H1 (cell line): ENCODE data around the gene CMSS1. TPM values are rescaled to one million over a fixed set of nuclear protein-coding genes. Genes with fewer than 3 reads are reported as not detected.

Source experiments
- CTCF ChIA-PET: fragments of 300-600 bp; sonication (Branson Sonifier 250); formaldehyde crosslinking; loops from one replicate; lab custom pipeline; 2021; ENCODE audit not compliant: partially characterized antibody; lab: Charles Lee
- POLR2A ChIA-PET: fragments of 300-600 bp; sonication (Branson Sonifier 250); formaldehyde crosslinking; loops from one replicate; lab custom pipeline; 2021; ENCODE audit warnings: inconsistent platforms; ENCODE audit not compliant: partially characterized antibody; lab: Charles Lee
- DNase-seq, 2 experiments: peaks; one replicate each; pipeline versions ENCODE4 v3.0.0 to v3.0.0-alpha.2; 2010 to 2022; ENCODE audit warnings: low spot score in 2 of 2, low read depth in 1 of 2, mixed read lengths in 1 of 2
- FAIRE-seq: peaks from 2 replicates; lab custom pipeline; 2011; peaks lifted over from hg19 to GRCh38; lab: Jason Lieb, UNC
- H2AFZ ChIP-seq: 2 replicates; pipeline ENCODE4 v1.8.1; 2012; ENCODE audit warnings: low read length, inconsistent platforms
- H2AK5ac ChIP-seq: 2 replicates; pipeline ENCODE4 v1.6.1; 2013; ENCODE audit warnings: low read depth, low read length
- H2BK120ac ChIP-seq: replicated peaks from 2 replicates; pipeline ENCODE3; 2013; ENCODE audit warnings: low read depth, low read length, inconsistent platforms
- H2BK12ac ChIP-seq: 2 replicates; pipeline ENCODE4 v1.6.1; 2013; ENCODE audit warnings: low read depth, low read length
- H2BK15ac ChIP-seq: 2 replicates; pipeline ENCODE4 v1.6.1; 2013; ENCODE audit warnings: low read length
- H2BK20ac ChIP-seq: 2 replicates; pipeline ENCODE4 v1.6.1; 2013; ENCODE audit warnings: low read length
- H2BK5ac ChIP-seq: 2 replicates; pipeline ENCODE4 v1.6.1; 2013; ENCODE audit warnings: low read depth, low read length
- H3K14ac ChIP-seq: 2 replicates; pipeline ENCODE4 v1.6.1; 2013; ENCODE audit warnings: inconsistent platforms; ENCODE audit not compliant: insufficient read length
- H3K18ac ChIP-seq: 2 replicates; pipeline ENCODE4 v1.6.1; 2013; ENCODE audit warnings: low read length; ENCODE audit errors: extremely low read depth
- H3K23ac ChIP-seq: 2 replicates; pipeline ENCODE4 v1.6.1; 2013; ENCODE audit warnings: inconsistent platforms; ENCODE audit not compliant: insufficient read length
- H3K23me2 ChIP-seq: 2 replicates; pipeline ENCODE4 v1.6.1; 2013; ENCODE audit warnings: low read depth, low read length
- H3K27ac ChIP-seq: 2 replicates; pipeline ENCODE4 v1.6.1; 2011; ENCODE audit warnings: low read depth, low read length, inconsistent platforms
- H3K27me3 ChIP-seq, 4 experiments: replicated peaks in 1 of 4; 1 replicate in 1 of 4; 2 replicates in 3 of 4; pipeline versions ENCODE4 v1.6.1 to v1.8.1; 2011 to 2013; ENCODE audit warnings: low read length in 3 of 4, mild to moderate bottlenecking in 3 of 4, inconsistent platforms in 2 of 4, mixed read lengths in 2 of 4, moderate library complexity in 1 of 4; ENCODE audit not compliant: control insufficient read depth in 3 of 4, insufficient read depth in 3 of 4; ENCODE audit errors: extremely low read depth in 1 of 4
- H3K36me3 ChIP-seq, 4 experiments: 2 replicates each; pipeline versions ENCODE4 v1.6.1 to v1.8.1; 2011 to 2013; ENCODE audit warnings: mild to moderate bottlenecking in 4 of 4, low read length in 3 of 4, moderate library complexity in 2 of 4, control low read depth in 1 of 4, inconsistent platforms in 1 of 4; ENCODE audit not compliant: insufficient read depth in 4 of 4, control insufficient read depth in 2 of 4
- H3K4ac ChIP-seq: replicated peaks from 2 replicates; pipeline ENCODE3; 2013; ENCODE audit warnings: low read length, low read depth, mixed read lengths, inconsistent platforms; ENCODE audit not compliant: insufficient read length
- H3K4me1 ChIP-seq, 4 experiments: replicated peaks in 1 of 4; 1 replicate in 1 of 4; 2 replicates in 3 of 4; pipeline versions ENCODE4 v1.6.1 to v1.8.1; 2011 to 2013; ENCODE audit warnings: low read length in 3 of 4, inconsistent platforms in 2 of 4, mixed read lengths in 1 of 4; ENCODE audit not compliant: insufficient read depth in 4 of 4, control insufficient read depth in 3 of 4
- H3K4me2 ChIP-seq, 2 experiments: 2 replicates each; pipeline versions ENCODE4 v1.6.1 to v1.8.1; 2011 to 2013; ENCODE audit warnings: low read depth in 2 of 2, low read length in 2 of 2, control low read depth in 1 of 2, inconsistent platforms in 1 of 2, mild to moderate bottlenecking in 1 of 2; ENCODE audit not compliant: insufficient read depth in 1 of 2
- H3K4me3 ChIP-seq, 4 experiments: fragments of 200-600, 300-600 bp in 1 of 4; sonication (generic), shearing (Covaris generic), sonication (Bioruptor Twin) in 1 of 4; 2 replicates each; pipeline versions ENCODE4 v1.5.1 to v1.8.1; 2011 to 2016; ENCODE audit warnings: low read length in 4 of 4, low read depth in 3 of 4, control low read depth in 2 of 4, inconsistent platforms in 2 of 4, mild to moderate bottlenecking in 2 of 4, mixed read lengths in 1 of 4, moderate library complexity in 1 of 4; ENCODE audit not compliant: insufficient read depth in 2 of 4; ENCODE audit errors: extremely low read depth in 1 of 4
- H3K56ac ChIP-seq: replicated peaks from 2 replicates; pipeline ENCODE3; 2013; ENCODE audit warnings: low read depth, mild to moderate bottlenecking, mixed read lengths, low read length, inconsistent platforms; ENCODE audit not compliant: insufficient read length
- H3K79me1 ChIP-seq: 2 replicates; pipeline ENCODE4 v1.6.1; 2013; ENCODE audit warnings: low read depth, low read length, control low read depth
- H3K79me2 ChIP-seq, 2 experiments: 2 replicates each; pipeline versions ENCODE4 v1.6.1 to v1.8.1; 2012 to 2013; ENCODE audit warnings: low read length in 2 of 2, mild to moderate bottlenecking in 2 of 2, inconsistent platforms in 1 of 2; ENCODE audit not compliant: insufficient read depth in 2 of 2, control insufficient read depth in 1 of 2
- H3K9ac ChIP-seq, 4 experiments: replicated peaks in 1 of 4; 1 replicate in 1 of 4; 2 replicates in 3 of 4; pipeline versions ENCODE4 v1.6.1 to v1.8.1; 2011 to 2013; ENCODE audit warnings: low read depth in 3 of 4, low read length in 3 of 4, control low read depth in 2 of 4, mild to moderate bottlenecking in 2 of 4, moderate library complexity in 2 of 4, inconsistent platforms in 1 of 4; ENCODE audit errors: extremely low read depth in 1 of 4
- H3K9me3 ChIP-seq, 2 experiments: 2 replicates each; pipeline versions ENCODE4 v1.6.1 to v1.8.1; 2012 to 2013; ENCODE audit warnings: mild to moderate bottlenecking in 2 of 2, moderate library complexity in 2 of 2, control low read depth in 1 of 2, inconsistent platforms in 1 of 2, low read depth in 1 of 2, low read length in 1 of 2, mixed read lengths in 1 of 2; ENCODE audit not compliant: insufficient read depth in 2 of 2
- H4K20me1 ChIP-seq, 2 experiments: replicated peaks in 1 of 2; 2 replicates each; pipeline versions ENCODE3 to v1.8.1; 2011 to 2013; ENCODE audit warnings: inconsistent platforms in 2 of 2, low read length in 2 of 2, mild to moderate bottlenecking in 1 of 2; ENCODE audit not compliant: insufficient read depth in 2 of 2, control insufficient read depth in 1 of 2
- H4K5ac ChIP-seq: 2 replicates; pipeline ENCODE4 v1.6.1; 2013; ENCODE audit warnings: low read length, low read depth, mixed read lengths, inconsistent platforms; ENCODE audit not compliant: insufficient read length
- H4K8ac ChIP-seq: 2 replicates; pipeline ENCODE4 v1.8.0; 2013; ENCODE audit warnings: mild to moderate bottlenecking, moderate library complexity, low read length, inconsistent platforms; ENCODE audit not compliant: insufficient read depth; ENCODE audit errors: extremely low read depth
- H4K91ac ChIP-seq: replicated peaks from 2 replicates; pipeline ENCODE3; 2013; ENCODE audit warnings: low read length, mixed read lengths, inconsistent platforms; ENCODE audit not compliant: insufficient read length
- CEBPB ChIP-seq: IDR thresholded peaks from 2 replicates; pipeline ENCODE4 v1.6.1; 2012; ENCODE audit warnings: low read depth, low read length
- GABPA ChIP-seq: IDR thresholded peaks from 2 replicates; pipeline ENCODE4 v1.6.1; 2011; ENCODE audit warnings: mild to moderate bottlenecking, low read length, moderate library complexity, borderline replicate concordance; ENCODE audit not compliant: insufficient read depth
- HDAC2 ChIP-seq, 2 experiments: fragments of 300-600 bp in 1 of 2; sonication (generic) in 1 of 2; IDR thresholded peaks; 2 replicates each; pipeline ENCODE4 v1.6.1; 2011 to 2012; ENCODE audit warnings: low read depth in 2 of 2, low read length in 2 of 2, mild to moderate bottlenecking in 2 of 2, moderate library complexity in 2 of 2, borderline replicate concordance in 1 of 2, inconsistent platforms in 1 of 2
- HDAC6 ChIP-seq: IDR thresholded peaks from one replicate; pipeline ENCODE4 v1.7.1; 2012; ENCODE audit warnings: low read depth, mild to moderate bottlenecking, inconsistent platforms, low read length, moderate library complexity
- RNF2 ChIP-seq: fragments of 200-900, 300-1000 bp; sonication (generic); IDR thresholded peaks from 2 replicates; pipeline ENCODE4 v1.7.1; 2016; ENCODE audit warnings: borderline replicate concordance, low read depth, mild to moderate bottlenecking, antibody characterized with exemption, low read length; ENCODE audit not compliant: poor library complexity, severe bottlenecking; ENCODE audit errors: missing control alignments
- SIX5 ChIP-seq: IDR thresholded peaks from 2 replicates; pipeline ENCODE4 v1.6.1; 2011; ENCODE audit warnings: mild to moderate bottlenecking, low read depth, low read length
- TAF7 ChIP-seq: optimal IDR thresholded peaks from 2 replicates; pipeline ENCODE3; 2011; ENCODE audit warnings: low read depth, mild to moderate bottlenecking, inconsistent platforms, low read length, moderate library complexity, borderline replicate concordance
- TCF12 ChIP-seq: IDR thresholded peaks from 2 replicates; pipeline ENCODE4 v1.6.1; 2011; ENCODE audit warnings: low read depth, mild to moderate bottlenecking, low read length
- WGBS, 2 experiments: shearing (Covaris generic) in 1 of 2; methylation state at CpG; one replicate each; pipeline versions ENCODE4 v1.1.6 to v1.1.7; 2013 to 2015; ENCODE audit warnings: low lambda C conversion rate in 2 of 2, mixed read lengths in 2 of 2, inconsistent platforms in 1 of 2, low coverage in 1 of 2, missing lambda C conversion rate in 1 of 2; ENCODE audit not compliant: insufficient replicate concordance in 2 of 2, insufficient coverage in 1 of 2, insufficient read length in 1 of 2; ENCODE audit errors: extremely low coverage in 1 of 2, missing lambda C conversion rate in 1 of 2; 5-methylcytosine and 5-hydroxymethylcytosine counted together
- polyA plus RNA-seq, 7 experiments: library from polyadenylated mRNA; depleted of rRNA in 3 of 7; stranded (reverse) in 5 of 7; unstranded in 2 of 7; fragments of >200 nt in 5 of 7; fragments of 200-250 nt in 2 of 7; gene quantifications; 1 replicate in 5 of 7; 2 replicates in 1 of 7; 4 replicates in 1 of 7; pipeline versions ENCODE4 v1.2.1 to v1.2.3, GENCODE V29; 2011 to 2013; ENCODE audit warnings: missing spikeins in 2 of 7, mixed read lengths in 2 of 7
- total RNA-seq: library from RNA; stranded (reverse); fragmentation: NEBNext Ultra II Directional; extraction: Animal tissue kit (Norgen Biotek cat#: 25700); gene quantifications from 2 replicates; pipeline ENCODE4 v1.2.1, GENCODE V29; 2021
- TF ChIP-seq, protein P1 (sequence below): IDR thresholded peaks from 2 replicates; pipeline ENCODE4 v1.6.1; 2012; ENCODE audit warnings: low read length, inconsistent platforms
- TF ChIP-seq, protein P2 (sequence below): IDR thresholded peaks from 2 replicates; pipeline ENCODE4 v1.6.1; 2012; ENCODE audit warnings: inconsistent platforms

The CMSS1 gene
- total and polyA plus RNA-seq, 2 of the 8 experiments (the other 6 are each of a cell fraction or from before 2014, with no cell fraction given): 15.2 to 75.1 TPM

DNA sequence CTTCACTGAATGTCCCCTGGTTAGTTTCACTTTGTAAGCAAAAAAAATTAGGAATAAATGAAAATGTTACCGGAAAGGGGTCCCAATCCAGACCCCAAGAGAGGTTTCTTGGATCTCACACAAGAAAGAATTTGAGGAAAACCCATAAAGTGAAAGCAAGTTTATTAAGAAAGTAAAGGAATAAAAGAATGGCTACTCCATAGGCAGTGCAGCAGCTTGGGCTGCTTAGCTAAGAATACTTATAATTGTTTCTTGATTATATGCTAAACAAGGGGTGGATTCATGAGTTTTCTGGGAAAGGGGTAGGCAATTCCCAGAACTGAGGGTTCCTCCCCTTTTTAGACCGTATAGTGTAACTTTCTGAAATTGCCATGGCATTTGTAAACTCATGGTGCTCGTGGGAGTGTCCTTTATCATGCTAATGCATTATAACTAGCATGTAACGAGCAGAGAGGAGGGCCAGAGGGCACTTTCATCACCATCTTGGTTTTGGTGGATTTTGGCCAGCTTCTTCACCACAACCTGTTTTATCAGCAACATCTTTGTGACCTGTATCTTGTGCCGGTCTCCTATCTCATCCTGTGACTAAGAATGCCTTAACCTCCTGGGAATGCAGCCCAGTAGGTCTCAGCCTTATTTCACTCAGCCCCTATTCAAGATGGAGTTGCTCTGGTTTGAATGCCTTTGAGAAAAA lies 41.0 kb upstream of the CMSS1 start:
- Histone ChIP-seq H3K18ac (no peak overlapping the region), H3K9me3 (no peaks in the 10 kb centered on the region), H2BK20ac (no peak overlapping the region), H3K4ac (no peak overlapping the region), H2BK5ac (no peak overlapping the region), H4K91ac (no peak overlapping the region), H2AK5ac (no peak overlapping the region), H4K8ac (no peak overlapping the region), H3K9ac (no peak overlapping the region), H3K27ac (no peak overlapping the region), H3K79me1 (no peaks in the 10 kb centered on the region), H3K4me2 (no peak overlapping the region), H4K5ac (no peak overlapping the region), H3K23me2 (no peaks in the 10 kb centered on the region), H4K20me1 (no peaks in the 10 kb centered on the region), H2BK120ac (no peak overlapping the region), H3K23ac (no peak overlapping the region), H3K27me3 (no peaks in the 10 kb centered on the region), H3K56ac (no peak overlapping the region), H2AFZ (no peak overlapping the region), H3K4me3 (no peak overlapping the region), H3K36me3 (no peaks in the 10 kb centered on the region; a peak in 1 of 8 replicates), H3K4me1 (peaks cover 0 to 6% (median 0%) of the 10 kb centered on the region in 4 experiments; a peak in 1 of 7 replicates), H2BK15ac (no peak overlapping the region), H2BK12ac (no peak overlapping the region), H3K14ac (no peak overlapping the region), H3K79me2 (no peaks in the 10 kb centered on the region)
- POLR2A ChIA-PET: no interaction called here
- CTCF ChIA-PET: interaction anchor here (3.6 kb wide), 1 partner anchor 12 kb away, joined by 15 read pairs; no protein-coding TSS in a partner anchor
- 92% methylated on average over 5 of the region's 5 CpGs; no CpG with 5 or more reads in 1 of the 2 experiments for WGBS, 2 experiments
- FAIRE-seq (no peak), DNase-seq (no peak)
- TF ChIP-seq HDAC2 (IDR thresholded peaks at IDR 0.05; ENCODE audit: borderline replicate concordance in 1 of 2, low read depth in 2 of 2, low read length in 2 of 2) (no peak), SIX5 (no peak), TCF12 (no peak), TAF7 (no peak), RNF2 (no peak), HDAC6 (no peak), GABPA (no peak), CEBPB (no peak)
- TF ChIP-seq, protein P1, sequence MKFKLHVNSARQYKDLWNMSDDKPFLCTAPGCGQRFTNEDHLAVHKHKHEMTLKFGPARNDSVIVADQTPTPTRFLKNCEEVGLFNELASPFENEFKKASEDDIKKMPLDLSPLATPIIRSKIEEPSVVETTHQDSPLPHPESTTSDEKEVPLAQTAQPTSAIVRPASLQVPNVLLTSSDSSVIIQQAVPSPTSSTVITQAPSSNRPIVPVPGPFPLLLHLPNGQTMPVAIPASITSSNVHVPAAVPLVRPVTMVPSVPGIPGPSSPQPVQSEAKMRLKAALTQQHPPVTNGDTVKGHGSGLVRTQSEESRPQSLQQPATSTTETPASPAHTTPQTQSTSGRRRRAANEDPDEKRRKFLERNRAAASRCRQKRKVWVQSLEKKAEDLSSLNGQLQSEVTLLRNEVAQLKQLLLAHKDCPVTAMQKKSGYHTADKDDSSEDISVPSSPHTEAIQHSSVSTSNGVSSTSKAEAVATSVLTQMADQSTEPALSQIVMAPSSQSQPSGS: no peak
- TF ChIP-seq, protein P2, sequence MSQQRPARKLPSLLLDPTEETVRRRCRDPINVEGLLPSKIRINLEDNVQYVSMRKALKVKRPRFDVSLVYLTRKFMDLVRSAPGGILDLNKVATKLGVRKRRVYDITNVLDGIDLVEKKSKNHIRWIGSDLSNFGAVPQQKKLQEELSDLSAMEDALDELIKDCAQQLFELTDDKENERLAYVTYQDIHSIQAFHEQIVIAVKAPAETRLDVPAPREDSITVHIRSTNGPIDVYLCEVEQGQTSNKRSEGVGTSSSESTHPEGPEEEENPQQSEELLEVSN: no peak
